Limb (tissue), 2 donors: Measurements from ENCODE around the gene CPNE4.
A peak's percentile ranks its signal among the peaks of the same experiment; 100 is the strongest.

Experiments
- DNase-seq, 2 donors: peaks; one replicate each; pipeline ENCODE4 v3.0.0-alpha.2; 2016; ENCODE audit errors: extremely low spot score in 2 of 2

The CPNE4 gene

GRCh38 chr3:131797776-131798175, 237.0 kb downstream of the CPNE4 start:
- no peak for DNase-seq

DNA sequence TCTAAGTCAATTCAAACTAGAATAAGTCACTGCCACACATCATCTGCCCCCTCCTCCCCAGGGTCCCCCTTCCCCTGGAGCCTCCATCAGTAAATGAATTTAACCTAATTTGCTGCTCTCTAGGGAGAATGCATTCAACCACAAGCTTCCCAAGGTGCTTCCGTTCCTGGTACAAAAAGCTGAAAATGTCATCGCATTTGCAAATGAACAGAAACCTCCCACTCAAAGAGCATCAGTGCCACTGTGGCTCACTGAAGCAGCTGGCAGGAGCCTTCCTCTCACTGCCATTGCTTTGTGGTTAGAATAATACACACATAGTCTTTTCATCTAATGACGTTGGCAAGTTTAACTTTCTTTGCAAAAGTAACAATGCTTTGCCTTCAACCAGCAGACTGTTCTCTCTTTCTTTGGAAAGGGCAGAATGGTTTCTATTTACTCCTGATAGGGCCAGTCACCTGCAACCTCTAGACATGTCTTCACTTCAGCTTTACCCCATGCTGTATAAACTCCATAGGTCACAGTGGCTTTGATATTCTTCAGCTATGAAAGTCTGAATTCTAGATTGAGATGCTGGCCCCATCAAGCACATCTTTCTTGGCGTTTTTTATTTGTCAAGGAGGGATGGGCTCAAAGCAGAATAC, 238.1 kb downstream of the CPNE4 start:
- no peak for DNase-seq

DNA sequence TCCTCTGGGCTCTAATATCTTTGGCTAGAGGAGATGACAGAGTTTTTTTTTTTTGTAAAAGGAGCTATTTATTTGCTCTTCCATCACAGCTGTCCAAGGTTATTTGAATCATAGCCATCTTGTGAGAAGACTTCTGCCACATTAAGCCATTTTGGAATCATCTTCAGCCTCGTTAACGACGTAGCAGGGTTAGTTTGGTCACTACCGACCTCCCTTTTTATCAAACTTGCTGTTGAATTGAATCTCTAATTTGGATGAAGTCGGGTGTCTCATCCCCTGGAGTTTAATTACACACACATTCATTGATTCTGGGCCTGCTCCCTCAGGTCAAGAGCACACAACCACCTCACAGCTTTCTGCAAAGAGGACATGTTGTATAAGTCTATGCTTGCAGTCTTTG, 238.7 kb downstream of the CPNE4 start:
- no peak for DNase-seq

DNA sequence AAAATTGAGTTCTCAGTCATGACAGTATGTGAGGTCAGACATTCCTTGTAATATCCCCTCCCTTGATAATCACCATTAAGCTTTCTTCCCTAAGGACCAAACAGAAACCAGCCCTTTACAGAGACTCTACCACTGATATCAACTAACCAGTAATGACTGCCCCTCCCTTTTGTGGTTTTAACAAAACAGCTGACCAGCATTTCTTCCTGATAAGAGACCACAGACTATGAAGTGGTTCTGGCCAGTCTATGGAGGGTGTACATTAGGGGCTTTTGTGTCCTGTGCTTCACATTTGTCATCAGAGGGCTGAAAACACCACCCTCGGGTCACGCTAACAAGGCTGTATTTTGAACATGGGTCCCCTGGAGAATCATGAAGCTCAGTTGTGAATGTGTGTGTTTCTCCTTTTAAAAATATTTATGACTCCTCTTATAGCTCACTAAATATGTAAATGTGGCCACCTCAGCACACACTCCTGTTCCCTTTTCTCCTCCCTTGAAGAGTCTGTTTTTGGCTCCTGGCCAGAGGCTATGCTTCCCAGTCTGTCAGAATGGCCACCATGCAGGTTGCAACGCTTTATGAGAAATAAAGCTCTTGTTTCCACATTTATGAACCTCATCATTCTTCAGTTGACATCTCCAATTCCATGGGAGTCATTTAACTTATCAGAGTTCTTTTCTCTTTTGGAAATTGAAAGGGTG, 239.3 kb downstream of the CPNE4 start:
- DNase-seq: no peak

DNA sequence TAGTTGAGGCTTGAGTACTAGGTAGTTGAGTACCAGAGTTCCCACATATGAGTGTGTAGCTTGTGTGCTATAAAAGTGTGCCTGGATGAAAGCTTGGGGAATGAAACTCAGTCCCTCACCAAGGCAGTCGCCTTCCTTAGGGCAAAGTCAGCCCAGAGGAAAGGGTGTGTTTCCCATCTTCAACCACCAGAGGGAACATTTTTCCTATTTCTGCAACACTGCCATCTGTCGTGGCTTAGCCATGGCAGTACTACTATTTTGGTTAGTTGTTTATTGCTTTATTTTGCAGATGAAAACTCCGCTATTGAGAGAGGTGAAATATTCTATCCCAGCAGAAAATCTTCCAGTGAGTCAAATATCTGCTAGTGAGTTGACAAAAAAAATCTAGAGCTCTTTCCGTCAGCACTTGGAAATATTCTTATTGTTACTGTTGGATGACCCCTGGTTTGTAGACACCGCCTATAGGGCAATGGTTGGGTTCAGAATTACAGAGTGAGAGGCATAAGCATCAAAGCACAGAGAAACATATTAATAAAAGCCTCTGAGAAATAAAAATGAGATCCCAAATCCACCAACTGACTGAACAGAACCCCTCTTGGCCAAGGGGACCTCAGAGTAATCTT, 239.9 kb downstream of the CPNE4 start:
- DNase-seq: peak; percentile 43 to 47

DNA sequence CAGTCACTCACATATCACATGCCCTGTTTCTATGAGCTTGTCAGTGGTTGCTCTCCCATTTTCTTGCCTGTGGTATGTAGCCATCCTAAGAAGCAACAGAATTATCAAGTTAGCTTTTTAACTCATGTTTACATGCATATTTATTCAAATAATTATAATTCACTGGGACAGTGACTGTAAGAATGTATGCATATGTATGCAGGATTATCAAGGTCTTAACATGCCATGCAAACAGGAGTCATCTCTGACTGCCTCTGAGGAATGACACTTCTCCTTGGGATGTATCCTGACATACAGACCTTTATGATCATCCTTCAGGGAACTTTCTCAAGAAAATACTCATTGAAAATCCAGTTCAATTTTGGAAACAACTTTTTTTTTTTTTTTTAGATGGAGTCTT, 240.9 kb downstream of the CPNE4 start:
- no peak for DNase-seq

DNA sequence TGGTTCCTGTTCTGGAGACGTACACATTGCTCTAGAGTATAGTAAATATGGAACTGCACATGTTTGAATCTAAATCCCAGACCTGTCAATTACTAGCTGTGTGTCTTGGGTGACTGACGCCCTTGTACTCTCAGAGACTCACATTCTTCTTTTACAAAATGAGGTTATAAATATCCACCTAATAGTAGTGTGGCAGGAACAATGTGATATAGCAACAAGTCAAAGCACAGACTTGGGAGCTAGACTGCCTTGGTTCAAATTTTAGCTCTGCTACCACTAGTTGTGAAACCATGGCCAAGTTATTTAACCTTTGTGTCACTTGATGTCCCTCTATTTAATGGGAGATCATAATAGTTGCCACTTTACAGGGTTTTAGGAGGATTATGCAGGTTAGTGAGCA, 245.6 kb downstream of the CPNE4 start:
- DNase-seq: no peak

DNA sequence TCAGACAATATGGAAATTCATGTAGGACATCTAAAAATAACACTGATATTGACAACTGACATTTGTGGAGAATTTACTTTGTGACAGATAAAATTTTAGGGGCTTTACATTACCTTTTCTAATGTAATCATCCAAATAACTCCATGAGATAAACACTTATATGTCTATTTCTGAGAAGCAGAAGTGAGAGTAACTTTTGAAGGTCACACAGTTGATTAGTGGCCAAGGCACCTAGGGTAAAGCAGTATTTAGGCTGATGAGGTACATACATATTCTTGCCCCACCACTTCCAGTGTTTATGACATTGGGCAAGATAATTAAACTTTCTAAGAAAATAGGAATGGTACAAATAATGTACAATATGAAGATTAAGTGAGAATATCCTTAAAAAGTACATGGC, 248.4 kb downstream of the CPNE4 start:
- DNase-seq: no peak

DNA sequence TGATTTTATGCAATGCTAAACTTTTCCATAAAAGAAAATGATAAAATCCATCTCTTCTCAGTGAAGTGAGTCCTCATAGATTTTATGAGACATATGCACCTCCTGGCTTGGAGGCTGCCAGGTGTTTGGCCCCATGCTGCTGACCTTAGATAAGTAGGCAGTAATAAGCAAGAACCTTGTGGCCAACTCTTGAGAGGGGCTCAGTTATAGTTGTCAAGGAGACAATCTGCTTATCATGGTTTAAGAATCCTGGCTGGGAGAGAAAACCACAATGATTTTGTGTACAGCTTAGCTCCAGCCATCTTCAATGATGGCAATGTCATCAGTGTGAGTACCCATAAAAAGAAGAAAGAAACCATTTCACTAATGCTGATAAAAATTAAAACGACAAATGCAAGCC, 252.1 kb downstream of the CPNE4 start:
- no peak for DNase-seq

DNA sequence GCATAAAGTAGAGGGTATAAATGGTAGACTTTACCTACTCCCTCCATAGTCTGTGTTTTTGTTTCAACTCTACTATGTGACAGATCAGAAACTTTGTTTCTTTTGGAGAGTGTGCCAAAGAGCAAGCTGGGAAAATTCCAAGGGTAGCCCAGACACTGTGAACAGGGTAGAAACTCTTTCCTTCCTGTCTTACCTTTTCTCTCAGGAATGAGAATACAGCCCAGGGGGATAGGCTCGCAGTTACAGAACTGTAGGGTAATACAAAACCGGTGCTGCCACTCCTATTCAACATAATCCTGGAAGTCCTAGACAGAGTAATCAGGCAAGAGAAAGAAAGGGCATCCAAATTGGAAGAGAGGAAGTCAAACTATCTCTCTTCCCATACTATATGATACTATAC, 256.3 kb downstream of the CPNE4 start:
- DNase-seq: no peak

DNA sequence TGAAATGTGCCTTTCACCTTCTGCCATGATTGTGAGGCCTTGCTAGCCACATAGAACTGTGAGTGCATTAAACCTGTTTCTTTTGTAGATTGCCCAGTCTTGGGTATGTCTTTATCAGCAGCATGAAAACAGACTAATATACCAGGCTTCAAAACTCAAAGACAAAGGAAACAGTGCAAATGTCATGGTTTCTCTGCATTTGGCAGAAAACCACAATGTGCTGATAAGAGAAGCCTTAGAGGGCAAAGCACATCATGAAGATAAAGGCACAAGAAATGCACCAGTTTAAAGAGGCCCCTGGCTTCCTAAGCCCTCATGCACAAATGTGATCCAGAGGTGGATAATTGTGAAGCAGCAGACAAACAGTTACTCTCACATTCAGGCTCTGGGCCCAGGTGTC, 259.2 kb downstream of the CPNE4 start:
- DNase-seq: no peak

GRCh38 chr3:131772269-131773026, 262.4 kb downstream of the CPNE4 start:
- no peak for DNase-seq

DNA sequence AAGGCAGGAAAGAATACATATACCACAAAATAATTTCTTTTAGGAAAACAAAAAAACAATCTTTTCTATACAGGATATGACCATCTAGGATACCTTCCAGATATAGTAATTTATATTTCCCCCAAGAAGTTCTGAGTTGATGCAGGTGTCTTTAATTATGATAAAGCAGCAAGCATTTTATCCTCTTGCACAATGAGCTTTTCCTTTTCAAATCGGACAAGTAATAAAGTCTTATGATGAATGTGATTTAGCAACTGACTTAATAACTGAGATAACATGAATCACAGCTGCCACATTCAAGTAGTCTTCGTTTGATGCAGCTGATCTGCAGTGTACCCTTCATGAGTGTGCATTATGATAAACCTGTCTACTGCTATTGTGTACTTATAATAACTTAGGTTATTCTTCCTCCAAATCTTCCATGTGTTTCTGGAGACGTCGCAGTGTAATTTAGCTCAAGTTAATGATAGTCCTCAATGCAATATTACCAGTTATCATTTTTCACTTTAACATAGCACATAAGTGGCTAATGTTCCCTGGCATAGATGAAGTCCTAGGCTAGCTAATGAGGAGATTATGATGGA, 271.7 kb downstream of the CPNE4 start:
- no peak for DNase-seq

DNA sequence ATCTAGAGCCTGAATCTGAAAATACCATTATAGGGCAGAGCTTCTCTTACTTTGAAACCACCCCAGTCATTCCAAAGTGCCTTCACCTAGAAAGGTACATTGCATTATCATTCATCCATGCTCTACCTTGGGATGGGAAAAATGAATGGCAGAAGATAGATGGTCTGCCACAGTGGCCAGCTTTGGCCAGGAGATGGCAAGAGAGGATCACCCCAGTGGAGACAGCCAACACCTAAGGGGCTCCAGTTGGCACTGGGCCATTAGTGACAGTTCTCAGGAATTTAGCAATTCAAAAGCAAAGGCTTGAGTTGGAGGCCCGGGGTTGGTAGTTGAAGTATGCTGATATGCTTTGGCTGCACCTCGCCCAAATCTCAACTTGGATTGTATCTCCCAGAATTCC, 278.4 kb downstream of the CPNE4 start:
- DNase-seq: no peak

DNA sequence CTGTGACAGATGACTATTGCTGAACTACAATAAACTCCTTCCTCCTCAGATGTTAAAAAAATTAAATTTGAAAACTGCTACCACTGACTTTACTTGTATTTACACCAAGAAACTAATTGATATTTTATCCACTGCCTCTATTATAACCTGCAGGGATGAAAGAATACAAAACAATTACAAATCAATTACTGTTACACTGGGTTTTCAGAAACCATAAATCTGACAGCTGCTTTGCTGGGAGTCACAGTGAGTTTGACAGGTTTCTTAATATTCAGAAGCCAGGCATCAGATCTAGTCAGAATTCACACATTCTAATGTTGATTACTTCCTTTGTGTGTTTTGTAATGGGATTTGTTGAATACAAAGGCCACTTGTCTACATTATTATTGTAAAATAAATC, 279.4 kb downstream of the CPNE4 start:
- no peak for DNase-seq

- no peak for DNase-seq
Observed at GRCh38 chr3:131750256-131750655, 284.6 kb downstream of the CPNE4 start.

DNA sequence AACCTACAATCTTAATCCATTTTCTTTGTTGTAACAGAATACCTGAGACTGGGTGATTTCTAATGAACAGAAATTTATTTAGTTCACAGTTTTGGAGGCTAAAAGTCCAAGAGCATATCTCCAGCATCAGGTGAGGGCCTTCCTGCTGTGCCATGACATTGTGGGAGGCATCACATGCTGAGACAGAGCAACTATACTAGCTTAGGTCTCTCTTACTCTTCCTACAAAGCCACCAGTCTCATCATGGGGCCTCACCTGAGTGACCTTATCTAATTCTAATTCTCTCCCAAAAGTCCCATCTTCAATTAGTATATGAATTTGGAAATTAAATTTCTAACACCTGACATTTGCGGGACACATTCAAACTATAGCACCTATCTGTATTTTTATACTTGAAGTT, 285.0 kb downstream of the CPNE4 start:
- no peak for DNase-seq

- no peak for DNase-seq
Observed at GRCh38 chr3:131747466-131747865, 287.3 kb downstream of the CPNE4 start.

DNA sequence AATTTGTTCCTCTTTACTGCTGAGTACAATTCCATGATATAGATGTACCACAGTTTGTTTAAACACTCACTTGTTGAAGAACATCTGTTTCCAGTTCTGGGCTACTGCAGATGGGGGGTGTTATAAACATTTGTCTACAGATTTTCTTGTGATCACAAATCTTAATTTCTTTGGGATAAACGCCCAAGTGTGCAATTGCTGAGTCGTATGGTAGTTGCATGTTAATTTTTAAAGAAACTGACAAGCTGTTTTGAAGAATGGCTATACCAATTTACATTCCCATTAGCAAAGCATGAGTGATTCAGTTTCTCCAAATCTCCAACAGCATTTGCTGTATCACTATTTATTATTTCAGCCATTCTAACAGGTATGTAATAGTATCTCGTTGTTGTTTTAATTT, 290.0 kb downstream of the CPNE4 start:
- DNase-seq: no peak

DNA sequence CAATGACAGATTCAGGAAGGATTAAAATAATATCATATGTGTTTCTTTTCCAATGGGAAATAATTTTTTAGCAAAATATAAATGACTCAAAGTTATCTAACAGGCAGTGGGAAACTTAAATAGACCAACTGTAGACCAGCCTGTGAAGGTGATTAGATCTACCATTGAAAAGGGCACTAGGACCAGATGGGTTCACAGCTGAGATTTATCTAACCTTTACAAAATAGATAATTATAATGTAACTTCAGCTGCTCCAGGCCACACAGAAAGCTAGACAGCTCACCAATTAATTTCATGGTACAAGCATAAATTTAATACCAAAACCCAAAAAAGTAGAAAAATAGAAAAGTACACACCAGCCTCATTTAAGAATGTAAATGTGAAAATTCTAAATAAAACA, 291.7 kb downstream of the CPNE4 start:
- no peak for DNase-seq

- no peak for DNase-seq
Observed at GRCh38 chr3:131739211-131739610, 295.6 kb downstream of the CPNE4 start.

DNA sequence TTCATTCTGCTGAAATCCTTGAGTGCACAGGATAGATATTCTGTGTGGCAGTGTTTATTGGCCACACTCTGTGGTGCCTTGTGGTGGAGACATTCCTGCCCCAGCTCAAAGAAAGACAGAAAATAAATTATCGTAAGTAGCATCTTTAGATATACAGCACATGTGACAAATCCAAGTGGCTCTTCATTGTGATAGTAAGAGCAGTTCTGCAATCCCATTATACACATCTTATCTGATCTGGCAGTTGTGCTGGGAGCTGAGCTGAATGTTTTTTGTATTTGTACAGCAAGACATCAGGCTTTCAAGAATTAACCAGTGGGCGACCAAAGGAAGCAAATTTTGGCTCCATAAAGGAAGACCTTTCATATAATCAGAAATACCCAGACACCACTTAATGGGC, 296.7 kb downstream of the CPNE4 start:
- no peak for DNase-seq
